ENCODE measurements around the gene DDRGK1. TPM values are rescaled to one million over a fixed set of nuclear protein-coding genes. Genes with fewer than 3 reads are reported as not detected.
"Not testable (repeated sequence)": the region's sequence is repeated elsewhere in the genome, so short reads cannot be mapped to it uniquely, and the experiment has no call there.

DDRGK1 gene
- total and polyA plus RNA-seq, 8 donors = 2.3 to 108 (median 52.4) TPM

DNA sequence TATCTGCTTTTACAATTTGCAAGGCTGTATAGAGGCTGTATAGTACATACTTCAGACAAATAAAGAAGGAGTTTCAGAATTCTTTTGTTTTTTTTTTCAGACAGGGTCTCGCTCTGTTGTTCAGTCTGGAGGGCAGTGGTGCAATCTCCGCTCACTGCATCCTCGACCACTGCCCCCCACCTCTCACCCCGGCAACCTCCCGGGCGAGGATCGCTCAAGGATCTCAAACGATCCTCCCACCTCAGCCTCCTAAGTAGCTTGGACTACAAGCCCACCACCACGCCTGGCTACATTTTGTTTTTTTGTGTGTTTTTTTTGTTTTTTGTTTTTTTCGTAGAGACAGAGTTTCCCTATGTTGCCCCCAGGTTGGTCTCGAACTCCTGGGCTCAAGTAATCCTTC lies 46.7 kb downstream of the DDRGK1 start:
- intact Hi-C loops (cut with DNase I; ENCODE audit: low total_unique reads) = no loop called here
- no peak for TF ChIP-seq EP300 (IDR thresholded peaks at IDR 0.05)
- TF ChIP-seq POLR2A (IDR thresholded peaks at IDR 0.05) = no peak
- TF ChIP-seq POLR2AphosphoS5 (IDR thresholded peaks at IDR 0.05) = no peak
- TF ChIP-seq, protein P1, sequence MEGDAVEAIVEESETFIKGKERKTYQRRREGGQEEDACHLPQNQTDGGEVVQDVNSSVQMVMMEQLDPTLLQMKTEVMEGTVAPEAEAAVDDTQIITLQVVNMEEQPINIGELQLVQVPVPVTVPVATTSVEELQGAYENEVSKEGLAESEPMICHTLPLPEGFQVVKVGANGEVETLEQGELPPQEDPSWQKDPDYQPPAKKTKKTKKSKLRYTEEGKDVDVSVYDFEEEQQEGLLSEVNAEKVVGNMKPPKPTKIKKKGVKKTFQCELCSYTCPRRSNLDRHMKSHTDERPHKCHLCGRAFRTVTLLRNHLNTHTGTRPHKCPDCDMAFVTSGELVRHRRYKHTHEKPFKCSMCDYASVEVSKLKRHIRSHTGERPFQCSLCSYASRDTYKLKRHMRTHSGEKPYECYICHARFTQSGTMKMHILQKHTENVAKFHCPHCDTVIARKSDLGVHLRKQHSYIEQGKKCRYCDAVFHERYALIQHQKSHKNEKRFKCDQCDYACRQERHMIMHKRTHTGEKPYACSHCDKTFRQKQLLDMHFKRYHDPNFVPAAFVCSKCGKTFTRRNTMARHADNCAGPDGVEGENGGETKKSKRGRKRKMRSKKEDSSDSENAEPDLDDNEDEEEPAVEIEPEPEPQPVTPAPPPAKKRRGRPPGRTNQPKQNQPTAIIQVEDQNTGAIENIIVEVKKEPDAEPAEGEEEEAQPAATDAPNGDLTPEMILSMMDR (IDR thresholded peaks at IDR 0.05) = no peak
- H3K27ac ChIP-seq = peak overlapping the region in 2 of 5 donors; percentile 85 to 91
- H3K4me3 ChIP-seq = peak overlapping the region in 3 of 4 donors; percentile 81 to 97 (median 96)
- 68 to 74% (median 70%) methylated on average over 11 of the region's 11 CpGs for WGBS, 5 donors
- peaks cover 0 to 21% (median 15%) of the 10 kb centered on the region in 4 donors for H3K36me3 ChIP-seq
- DNase-seq = no peak
- H3K27me3 ChIP-seq = no peaks in the 10 kb centered on the region
- peaks cover 28 to 71% (median 49%) of the 10 kb centered on the region in 4 donors for H3K4me1 ChIP-seq
- H3K9me3 ChIP-seq = no peaks in the 10 kb centered on the region

DNA sequence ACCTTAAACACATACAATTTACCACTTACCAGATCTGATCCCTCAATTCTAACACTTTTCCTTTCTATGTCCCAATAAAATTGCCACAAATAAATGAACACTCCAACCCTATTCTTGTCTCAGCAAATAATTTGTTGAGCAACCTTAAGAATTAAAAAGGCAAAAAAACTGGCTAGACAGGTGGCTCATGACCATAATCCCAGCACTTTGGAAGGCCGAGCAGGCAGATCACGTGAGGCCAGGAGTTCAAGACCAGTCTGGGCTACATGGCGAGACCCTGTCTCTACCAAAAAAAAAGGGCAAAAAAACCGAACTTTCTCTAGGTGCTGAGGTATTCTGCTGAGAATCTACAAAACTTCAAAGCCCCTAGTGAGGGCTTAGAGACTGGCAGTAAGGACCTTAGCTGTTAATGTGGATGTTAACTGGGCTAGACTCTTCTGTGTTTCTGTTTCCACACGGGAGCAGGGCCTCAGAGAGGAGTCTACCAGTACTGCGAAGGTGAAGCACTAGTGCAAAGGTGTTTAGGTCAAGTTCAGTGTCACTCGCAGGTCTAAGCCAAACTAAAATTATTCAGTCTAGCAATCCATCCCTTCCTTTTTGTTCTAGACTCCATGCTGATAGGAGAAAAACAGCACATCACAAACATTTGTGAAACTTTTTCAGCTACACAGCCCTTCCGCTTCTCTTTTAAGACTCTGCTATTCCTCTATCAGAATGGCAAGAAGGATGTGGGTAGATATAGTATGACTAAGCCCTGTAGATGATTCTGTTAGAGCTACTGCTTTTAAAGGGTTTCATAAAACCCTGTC lies 47.5 kb downstream of the DDRGK1 start:
- H3K4me1 ChIP-seq = peaks cover 31 to 74% (median 53%) of the 10 kb centered on the region in 4 donors
- H3K9me3 ChIP-seq = no peaks in the 10 kb centered on the region
- intact Hi-C loops (cut with DNase I; ENCODE audit: low total_unique reads) = no loop called here
- 39 to 61% (median 48%) methylated on average over 7 to 8 of the region's 8 CpGs for WGBS, 5 donors
- peak overlapping the region in 1 of 4 donors; percentile 81 for H3K4me3 ChIP-seq
- no peak for TF ChIP-seq POLR2A (IDR thresholded peaks at IDR 0.05)
- TF ChIP-seq, protein P1 (IDR thresholded peaks at IDR 0.05) = no peak
- TF ChIP-seq EP300 (IDR thresholded peaks at IDR 0.05) = no peak
- no peak for TF ChIP-seq POLR2AphosphoS5 (IDR thresholded peaks at IDR 0.05)
- peaks cover 0 to 29% (median 17%) of the 10 kb centered on the region in 4 donors for H3K36me3 ChIP-seq
- peak in 1 of 2 donors; percentile 11 for DNase-seq
- no peaks in the 10 kb centered on the region for H3K27me3 ChIP-seq
- H3K27ac ChIP-seq = peak overlapping the region in 3 of 5 donors; percentile 3 to 91 (median 27)

DNA sequence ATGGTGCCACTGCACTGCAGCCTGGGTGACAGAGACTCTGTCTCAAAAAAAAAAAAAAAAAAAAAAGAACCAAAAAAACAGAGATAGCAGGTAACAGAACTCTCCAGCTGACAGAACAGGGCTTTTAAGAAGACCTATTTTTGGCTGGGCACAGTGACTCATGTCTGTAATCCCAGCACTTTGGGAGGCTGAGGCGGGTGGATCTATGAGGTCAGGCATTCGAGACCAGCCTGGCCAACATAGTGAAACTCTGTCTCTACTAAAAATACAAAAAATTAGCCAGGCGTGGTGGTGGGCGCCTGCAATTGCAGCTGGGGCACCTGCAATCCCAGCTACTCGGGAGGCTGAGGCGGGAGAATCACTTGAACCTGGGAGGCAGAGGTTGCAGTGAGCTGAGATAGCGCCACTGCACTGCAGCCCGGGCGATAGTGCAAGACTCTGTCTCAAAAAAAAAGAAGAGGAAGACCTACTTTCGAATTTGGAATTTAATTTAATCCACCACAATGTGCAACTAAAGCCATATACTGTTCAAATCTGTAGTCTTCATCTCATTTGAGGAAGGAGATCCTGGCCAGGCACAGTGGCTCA lies 52.3 kb downstream of the DDRGK1 start:
- Histone ChIP-seq H3K4me1 (peaks cover 16 to 75% (median 44%) of the 10 kb centered on the region in 4 donors), H3K36me3 (peaks cover 9 to 67% (median 47%) of the 10 kb centered on the region in 4 donors)
- H3K9me3 ChIP-seq; H3K27ac ChIP-seq; H3K27me3 ChIP-seq; H3K4me3 ChIP-seq; DNase-seq; intact Hi-C loops (cut with DNase I; ENCODE audit: low total_unique reads): not testable (repeated sequence)
- WGBS, 5 donors = 82 to 96% (median 88%) methylated on average over 10 of the region's 10 CpGs

DNA sequence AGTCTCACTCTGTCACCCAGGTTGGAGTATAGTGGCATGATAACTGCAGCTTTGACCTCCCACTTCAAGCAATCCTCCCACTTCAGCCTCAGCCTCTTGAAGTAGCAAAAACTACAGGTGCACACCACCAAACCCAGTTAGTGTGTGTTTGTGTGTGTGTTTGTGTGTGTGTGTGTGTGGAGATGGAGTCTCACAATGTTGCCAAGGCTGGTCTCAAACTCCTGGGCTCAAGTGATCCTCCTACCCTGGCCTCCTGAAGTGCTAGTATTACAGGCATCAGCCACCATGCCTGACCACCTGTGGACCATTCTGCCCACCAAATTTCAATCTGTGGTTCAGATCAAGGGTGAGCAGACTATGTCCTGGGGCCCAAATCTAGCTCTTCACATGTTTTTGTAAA lies 53.6 kb downstream of the DDRGK1 start:
- no peak overlapping the region for H3K27ac ChIP-seq
- intact Hi-C loops (cut with DNase I; ENCODE audit: low total_unique reads) = no loop called here
- TF ChIP-seq POLR2AphosphoS5 (IDR thresholded peaks at IDR 0.05) (no peak), POLR2A (IDR thresholded peaks at IDR 0.05) (no peak), EP300 (IDR thresholded peaks at IDR 0.05) (no peak)
- TF ChIP-seq, protein P1 (IDR thresholded peaks at IDR 0.05) = no peak
- no peak for DNase-seq
- no peaks in the 10 kb centered on the region for H3K9me3 ChIP-seq
- H3K4me3 ChIP-seq = no peak overlapping the region
- H3K27me3 ChIP-seq = no peaks in the 10 kb centered on the region
- H3K36me3 ChIP-seq = peaks cover 15 to 77% (median 59%) of the 10 kb centered on the region in 4 donors
- H3K4me1 ChIP-seq = peaks cover 6 to 63% (median 37%) of the 10 kb centered on the region in 4 donors
